Upper lobe of right lung (tissue), 1 donor: ENCODE data around the gene CSTF2. TPM values are rescaled to one million over a fixed set of nuclear protein-coding genes. Genes with fewer than 3 reads are reported as not detected.

Source experiments
- ATAC-seq: fragments of 200-7000 bp; cut with Tn5 transposase; one replicate; pipeline ENCODE4 v1.9.1; 2020; ENCODE audit warnings: mild to moderate bottlenecking, moderate library complexity
- DNase-seq: peaks from one replicate; pipeline ENCODE4 v3.0.0-alpha.2; 2020
- H3K27ac ChIP-seq: fragments of 200-600 bp; one replicate; pipeline ENCODE4 v1.8.0; 2022
- H3K27me3 ChIP-seq: fragments of 200-600 bp; one replicate; pipeline ENCODE4 v1.8.0; 2022; ENCODE audit warnings: mild to moderate bottlenecking
- H3K36me3 ChIP-seq: fragments of 200-600 bp; one replicate; pipeline ENCODE4 v1.8.0; 2022
- H3K4me1 ChIP-seq: fragments of 200-600 bp; one replicate; pipeline ENCODE4 v1.8.0; 2022
- H3K4me3 ChIP-seq: fragments of 200-600 bp; one replicate; pipeline ENCODE4 v1.8.0; 2022; ENCODE audit warnings: mild to moderate bottlenecking
- H3K9me3 ChIP-seq: fragments of 200-600 bp; one replicate; pipeline ENCODE4 v1.8.0; 2022
- intact Hi-C: fragments of 100-400 bp; cut with DNase I; formaldehyde crosslinking; loops from one replicate; pipeline ENCODE4 v1.11.0; 2022
- total RNA-seq: library from RNA; stranded (reverse); fragmentation: NEBNext Ultra II Directional; extraction: Animal tissue kit (Norgen Biotek cat#: 25700); gene quantifications from one replicate; pipeline ENCODE4 v1.2.1, GENCODE V29; 2021
- TF ChIP-seq, protein P1 (sequence below): fragments of 200-600 bp; IDR thresholded peaks from one replicate; pipeline ENCODE4 v1.8.0; 2022; ENCODE audit warnings: antibody characterized with exemption
- donor health status: DM: no; HTN: yes; CAD: no; lungs with severe emphysema.

CSTF2 gene
- total RNA-seq, 1 donor from 2014 or later, result 12.2 TPM

DNA sequence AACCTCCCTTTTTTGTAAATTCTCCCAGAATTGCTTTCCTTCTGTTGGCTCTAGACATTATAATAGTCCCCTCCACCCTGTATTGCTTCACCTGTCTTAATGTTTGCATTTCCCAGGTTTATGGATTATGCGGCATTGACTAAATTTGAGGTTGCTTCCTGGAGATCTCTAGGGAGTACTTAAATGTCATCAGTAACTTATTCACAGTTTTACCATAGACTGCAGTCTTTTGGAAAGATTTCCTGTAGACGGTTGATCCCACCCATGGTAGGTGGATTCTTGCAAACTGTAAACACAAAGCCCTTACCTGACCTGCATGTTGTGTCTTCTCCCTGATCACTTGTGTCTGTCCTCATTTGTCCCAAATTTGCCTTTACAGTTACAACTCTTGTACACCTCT lies 60.2 kb downstream of the CSTF2 start:
- DNase-seq (no peak), ATAC-seq (no peak)
- no peak overlapping the region for H3K27ac ChIP-seq
- no peaks in the 10 kb centered on the region for H3K27me3 ChIP-seq
- intact Hi-C loops, result no loop called here
- no peaks in the 10 kb centered on the region for H3K9me3 ChIP-seq
- H3K4me3 ChIP-seq, result no peak overlapping the region
- no peaks in the 10 kb centered on the region for H3K4me1 ChIP-seq
- H3K36me3 ChIP-seq, result no peaks in the 10 kb centered on the region
- TF ChIP-seq, protein P1, sequence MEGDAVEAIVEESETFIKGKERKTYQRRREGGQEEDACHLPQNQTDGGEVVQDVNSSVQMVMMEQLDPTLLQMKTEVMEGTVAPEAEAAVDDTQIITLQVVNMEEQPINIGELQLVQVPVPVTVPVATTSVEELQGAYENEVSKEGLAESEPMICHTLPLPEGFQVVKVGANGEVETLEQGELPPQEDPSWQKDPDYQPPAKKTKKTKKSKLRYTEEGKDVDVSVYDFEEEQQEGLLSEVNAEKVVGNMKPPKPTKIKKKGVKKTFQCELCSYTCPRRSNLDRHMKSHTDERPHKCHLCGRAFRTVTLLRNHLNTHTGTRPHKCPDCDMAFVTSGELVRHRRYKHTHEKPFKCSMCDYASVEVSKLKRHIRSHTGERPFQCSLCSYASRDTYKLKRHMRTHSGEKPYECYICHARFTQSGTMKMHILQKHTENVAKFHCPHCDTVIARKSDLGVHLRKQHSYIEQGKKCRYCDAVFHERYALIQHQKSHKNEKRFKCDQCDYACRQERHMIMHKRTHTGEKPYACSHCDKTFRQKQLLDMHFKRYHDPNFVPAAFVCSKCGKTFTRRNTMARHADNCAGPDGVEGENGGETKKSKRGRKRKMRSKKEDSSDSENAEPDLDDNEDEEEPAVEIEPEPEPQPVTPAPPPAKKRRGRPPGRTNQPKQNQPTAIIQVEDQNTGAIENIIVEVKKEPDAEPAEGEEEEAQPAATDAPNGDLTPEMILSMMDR, result no peak

DNA sequence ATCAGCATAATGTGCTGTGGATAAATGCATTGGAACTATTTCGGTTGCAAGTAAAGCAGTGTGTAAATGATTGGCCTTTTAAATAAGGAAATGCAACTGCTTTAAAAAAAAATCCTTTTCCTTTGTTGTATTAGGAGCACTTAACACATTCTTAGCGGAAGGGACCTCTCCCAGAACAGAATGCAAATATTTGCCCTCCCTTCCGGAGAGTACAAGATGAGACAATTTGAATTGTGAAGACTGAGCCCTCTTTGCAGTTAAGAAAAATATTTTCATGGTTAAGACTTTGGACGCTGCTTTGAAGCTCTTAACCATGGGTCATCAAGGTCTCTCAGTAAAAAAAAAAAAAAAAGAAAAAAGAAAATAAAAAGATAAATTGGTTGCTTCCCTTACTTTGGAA lies 63.5 kb downstream of the CSTF2 start:
- H3K4me1 ChIP-seq, result no peaks in the 10 kb centered on the region
- no peak overlapping the region for H3K27ac ChIP-seq
- ATAC-seq (peak; percentile 54), DNase-seq (no peak)
- H3K9me3 ChIP-seq, result no peaks in the 10 kb centered on the region
- TF ChIP-seq, protein P1, result no peak
- no peaks in the 10 kb centered on the region for H3K27me3 ChIP-seq
- H3K4me3 ChIP-seq, result no peak overlapping the region
- intact Hi-C loops, result no loop called here
- no peaks in the 10 kb centered on the region for H3K36me3 ChIP-seq

Other genes with a start within 250 kb of the CSTF2 start
- gene TNMD, start 235.5 kb upstream of the CSTF2 start, total RNA-seq, result not detected
- 13.9 TPM for gene TSPAN6, start 183.6 kb upstream of the CSTF2 start, total RNA-seq
- gene SRPX2, start 176.2 kb upstream of the CSTF2 start, total RNA-seq, result 39.1 TPM
- 16.4 TPM for gene SYTL4, start 88.3 kb upstream of the CSTF2 start, total RNA-seq
- gene NOX1, start 54.0 kb downstream of the CSTF2 start, total RNA-seq, result not detected
- 8.4 TPM for gene XKRX, start 108.5 kb downstream of the CSTF2 start, total RNA-seq
- gene ARL13A, start 149.3 kb downstream of the CSTF2 start, total RNA-seq, result not detected
- 20.9 TPM for gene TRMT2B, start 231.7 kb downstream of the CSTF2 start, total RNA-seq